Neuronal stem cell (in vitro differentiated cells): Measurements from ENCODE around the gene FGD2.

ENCODE experiments used
- DNase-seq: peaks from one replicate; pipeline ENCODE4 v3.0.0-alpha.2; 2013; ENCODE audit warnings: low spot score
- H2AFZ ChIP-seq: one replicate; pipeline ENCODE4 v1.6.1; 2013; ENCODE audit warnings: mild to moderate bottlenecking, low read length, inconsistent platforms
- H2AK5ac ChIP-seq: 2 replicates; pipeline ENCODE4 v1.6.1; 2013; ENCODE audit warnings: low read depth, mild to moderate bottlenecking, inconsistent platforms, low read length, moderate library complexity, mixed read lengths
- H2BK120ac ChIP-seq: 2 replicates; pipeline ENCODE4 v1.6.1; 2013; ENCODE audit warnings: low read depth, mild to moderate bottlenecking, inconsistent platforms, low read length, moderate library complexity, mixed read lengths
- H2BK12ac ChIP-seq: one replicate; pipeline ENCODE4 v1.6.1; 2013; ENCODE audit warnings: low read length, inconsistent platforms
- H2BK15ac ChIP-seq: 2 replicates; pipeline ENCODE4 v1.6.1; 2013; ENCODE audit warnings: mild to moderate bottlenecking, low read length, inconsistent platforms, mixed read lengths
- H2BK5ac ChIP-seq: one replicate; pipeline ENCODE4 v1.6.1; 2013; ENCODE audit warnings: inconsistent platforms, mild to moderate bottlenecking, low read length, moderate library complexity
- H3K14ac ChIP-seq: one replicate; pipeline ENCODE4 v1.6.1; 2013; ENCODE audit warnings: low read length, inconsistent platforms
- H3K18ac ChIP-seq: 2 replicates; pipeline ENCODE4 v1.6.1; 2013; ENCODE audit warnings: low read length, inconsistent platforms
- H3K23ac ChIP-seq: 2 replicates; pipeline ENCODE4 v1.6.1; 2013; ENCODE audit warnings: low read depth, mild to moderate bottlenecking, mixed read lengths, low read length, inconsistent platforms; ENCODE audit not compliant: poor library complexity
- H3K27ac ChIP-seq: replicated peaks from 3 replicates; pipeline ENCODE4 v1.5.1; 2013; ENCODE audit warnings: low read length, inconsistent platforms
- H3K27me3 ChIP-seq, 3 experiments: 2 replicates each; pipeline ENCODE4 v1.6.1; 2013; ENCODE audit warnings: low read length in 3 of 3, mild to moderate bottlenecking in 2 of 3, inconsistent platforms in 1 of 3, low read depth in 1 of 3, mixed read lengths in 1 of 3, moderate library complexity in 1 of 3; ENCODE audit not compliant: control insufficient read depth in 3 of 3, insufficient read depth in 3 of 3
- H3K36me3 ChIP-seq, 2 donors: replicated peaks in 1 of 2; 2 replicates each; pipeline ENCODE4 v1.6.1; 2013; ENCODE audit warnings: low read length in 2 of 2; ENCODE audit not compliant: control insufficient read depth in 2 of 2, insufficient read depth in 2 of 2
- H3K4ac ChIP-seq: 2 replicates; pipeline ENCODE4 v1.6.1; 2013; ENCODE audit warnings: inconsistent platforms, mild to moderate bottlenecking, low read length, moderate library complexity
- H3K4me1 ChIP-seq, 2 donors: 1 replicate in 1 of 2; 2 replicates in 1 of 2; pipeline ENCODE4 v1.6.1; 2013; ENCODE audit warnings: low read length in 2 of 2, low read depth in 1 of 2; ENCODE audit not compliant: control insufficient read depth in 2 of 2, insufficient read depth in 1 of 2
- H3K4me2 ChIP-seq: one replicate; pipeline ENCODE4 v1.6.1; 2013; ENCODE audit warnings: mild to moderate bottlenecking, low read length, inconsistent platforms; ENCODE audit not compliant: insufficient read depth, poor library complexity, severe bottlenecking
- H3K4me3 ChIP-seq, 2 donors: 2 replicates each; pipeline ENCODE4 v1.5.1; 2013; ENCODE audit warnings: low read length in 2 of 2, mild to moderate bottlenecking in 2 of 2, inconsistent platforms in 1 of 2, moderate library complexity in 1 of 2
- H3K79me1 ChIP-seq: one replicate; pipeline ENCODE4 v1.6.1; 2013; ENCODE audit warnings: low read depth, mild to moderate bottlenecking, inconsistent platforms, low read length, moderate library complexity
- H3K9ac ChIP-seq: one replicate; pipeline ENCODE4 v1.6.1; 2013; ENCODE audit warnings: mild to moderate bottlenecking, low read depth, low read length, inconsistent platforms; ENCODE audit not compliant: poor library complexity
- H3K9me3 ChIP-seq, 2 donors: replicated peaks in 1 of 2; 2 replicates each; pipeline versions ENCODE3 to v1.6.1; 2013; ENCODE audit warnings: low read length in 2 of 2, mild to moderate bottlenecking in 2 of 2, inconsistent platforms in 1 of 2, low read depth in 1 of 2, mixed read lengths in 1 of 2, moderate library complexity in 1 of 2; ENCODE audit not compliant: control insufficient read depth in 2 of 2, insufficient read depth in 1 of 2
- H4K8ac ChIP-seq: one replicate; pipeline ENCODE4 v1.6.1; 2013; ENCODE audit warnings: low read depth, mild to moderate bottlenecking, inconsistent platforms, low read length, moderate library complexity
- H4K91ac ChIP-seq: one replicate; pipeline ENCODE4 v1.6.1; 2013; ENCODE audit warnings: low read length, low read depth, mild to moderate bottlenecking, inconsistent platforms; ENCODE audit not compliant: poor library complexity
- WGBS, 2 donors: extraction: QIAGEN DNeasy Blood & Tissue Kit; methylation state at CpG; one replicate each; pipeline ENCODE4 v1.1.7; 2013; ENCODE audit warnings: missing lambda C conversion rate in 2 of 2, mixed read lengths in 1 of 2; ENCODE audit not compliant: insufficient read length in 2 of 2, insufficient replicate concordance in 1 of 2; ENCODE audit errors: extremely low coverage in 2 of 2; 5-methylcytosine and 5-hydroxymethylcytosine counted together

Gene FGD2

GRCh38 chr6:36998723-36999038, 6.8 kb upstream of the FGD2 start:
- H3K79me1 ChIP-seq = no peaks in the 10 kb centered on the region
- H3K27me3 ChIP-seq = peaks cover 0 to 9% (median 0%) of the 10 kb centered on the region in 3 experiments
- peak overlapping the region; percentile 86 for H3K18ac ChIP-seq
- no peaks in the 10 kb centered on the region for H3K9me3 ChIP-seq
- H2BK15ac ChIP-seq = peak overlapping the region; percentile 60
- peak overlapping the region; percentile 91 for H2AFZ ChIP-seq
- peaks cover 23 to 25% of the 10 kb centered on the region in 2 donors for H3K4me1 ChIP-seq
- no peaks in the 10 kb centered on the region for H3K36me3 ChIP-seq
- peak overlapping the region; percentile 53 for H3K9ac ChIP-seq
- no peak overlapping the region for H3K4me3 ChIP-seq
- H3K4ac ChIP-seq = peak overlapping the region; percentile 80
- peak overlapping the region; percentile 33 for H3K27ac ChIP-seq
- H2BK12ac ChIP-seq = peak overlapping the region; percentile 80
- no peak overlapping the region for H3K4me2 ChIP-seq
- no peak overlapping the region for H2AK5ac ChIP-seq
- no peak overlapping the region for H2BK120ac ChIP-seq
- DNase-seq = no peak
- peak overlapping the region; percentile 87 for H4K91ac ChIP-seq
- H3K23ac ChIP-seq = no peak overlapping the region
- H3K14ac ChIP-seq = no peak overlapping the region
- H4K8ac ChIP-seq = no peak overlapping the region
- no CpG with 5 or more reads among the region's 8 CpGs for WGBS, 2 donors
- peak overlapping the region; percentile 63 for H2BK5ac ChIP-seq

GRCh38 chr6:36999061-36999750, 6.2 kb upstream of the FGD2 start:
- Histone ChIP-seq H2BK120ac (no peak overlapping the region), H4K8ac (no peak overlapping the region), H3K4me3 (no peak overlapping the region), H3K27ac (peak overlapping the region; percentile 33), H3K36me3 (no peaks in the 10 kb centered on the region), H3K4me2 (no peak overlapping the region), H3K9ac (no peak overlapping the region), H2BK15ac (no peak overlapping the region), H3K4me1 (peaks cover 23 to 25% of the 10 kb centered on the region in 2 donors), H3K79me1 (no peaks in the 10 kb centered on the region), H2AFZ (peak overlapping the region; percentile 91), H3K23ac (no peak overlapping the region), H3K9me3 (no peaks in the 10 kb centered on the region), H2BK12ac (no peak overlapping the region), H3K14ac (no peak overlapping the region), H2AK5ac (no peak overlapping the region), H3K27me3 (peaks cover 0 to 9% (median 0%) of the 10 kb centered on the region in 3 experiments), H3K18ac (peak overlapping the region; percentile 64), H4K91ac (no peak overlapping the region), H2BK5ac (no peak overlapping the region), H3K4ac (no peak overlapping the region)
- no peak for DNase-seq
- WGBS, 2 donors = no CpG with 5 or more reads among the region's 15 CpGs

GRCh38 chr6:36999751-37000125, 5.7 kb upstream of the FGD2 start:
- Histone ChIP-seq H2BK15ac (no peak overlapping the region), H3K79me1 (no peaks in the 10 kb centered on the region), H2BK120ac (no peak overlapping the region), H3K9ac (no peak overlapping the region), H2BK12ac (no peak overlapping the region), H3K4me1 (peaks cover 23 to 25% of the 10 kb centered on the region in 2 donors), H3K23ac (no peak overlapping the region), H4K91ac (no peak overlapping the region), H3K27me3 (peaks cover 0 to 9% (median 0%) of the 10 kb centered on the region in 3 experiments), H3K18ac (no peak overlapping the region), H3K4me2 (no peak overlapping the region), H2BK5ac (no peak overlapping the region), H3K4ac (no peak overlapping the region), H4K8ac (no peak overlapping the region), H3K9me3 (no peaks in the 10 kb centered on the region), H2AFZ (no peak overlapping the region), H3K4me3 (no peak overlapping the region), H3K14ac (no peak overlapping the region), H3K36me3 (no peaks in the 10 kb centered on the region), H2AK5ac (no peak overlapping the region), H3K27ac (no peak overlapping the region)
- no CpG with 5 or more reads among the region's 4 CpGs for WGBS, 2 donors
- DNase-seq = no peak

- Histone ChIP-seq H3K14ac (no peak overlapping the region), H3K27ac (no peak overlapping the region), H4K8ac (no peak overlapping the region), H3K4me1 (peaks cover under 1 to 2% of the 10 kb centered on the region in 2 donors), H2AFZ (no peak overlapping the region), H3K4me3 (no peak overlapping the region), H4K91ac (no peak overlapping the region), H3K18ac (peak overlapping the region; percentile 31), H3K4me2 (no peak overlapping the region), H2BK15ac (no peak overlapping the region), H3K79me1 (no peaks in the 10 kb centered on the region), H3K4ac (no peak overlapping the region), H2BK120ac (no peak overlapping the region), H3K9me3 (no peaks in the 10 kb centered on the region), H3K23ac (no peak overlapping the region), H3K27me3 (peaks cover 0 to 39% (median 0%) of the 10 kb centered on the region in 3 experiments), H3K36me3 (no peaks in the 10 kb centered on the region), H3K9ac (no peak overlapping the region), H2BK12ac (no peak overlapping the region), H2AK5ac (no peak overlapping the region), H2BK5ac (no peak overlapping the region)
- WGBS, 2 donors = no CpG with 5 or more reads among the region's 11 CpGs
- no peak for DNase-seq
Measured at GRCh38 chr6:37004044-37004980, 1.1 kb upstream of the FGD2 start.
